Measurements from ENCODE around the gene B2M.

- TF ChIP-seq ZFP36 (IDR thresholded peaks at IDR 0.05; ENCODE audit: borderline replicate concordance, low read depth, low read length, partially characterized antibody) (no peak), PRDM15 (CRISPR knock-in tag; IDR thresholded peaks at IDR 0.05) (no peak), TCF12 (IDR thresholded peaks at IDR 0.05) (no peak), TCF12 (CRISPR knock-in tag; IDR thresholded peaks at IDR 0.05) (no peak), CREB1 (IDR thresholded peaks at IDR 0.05) (no peak), CREB1 (CRISPR knock-in tag; IDR thresholded peaks at IDR 0.05) (no peak)
- TF ChIP-seq, protein P1, sequence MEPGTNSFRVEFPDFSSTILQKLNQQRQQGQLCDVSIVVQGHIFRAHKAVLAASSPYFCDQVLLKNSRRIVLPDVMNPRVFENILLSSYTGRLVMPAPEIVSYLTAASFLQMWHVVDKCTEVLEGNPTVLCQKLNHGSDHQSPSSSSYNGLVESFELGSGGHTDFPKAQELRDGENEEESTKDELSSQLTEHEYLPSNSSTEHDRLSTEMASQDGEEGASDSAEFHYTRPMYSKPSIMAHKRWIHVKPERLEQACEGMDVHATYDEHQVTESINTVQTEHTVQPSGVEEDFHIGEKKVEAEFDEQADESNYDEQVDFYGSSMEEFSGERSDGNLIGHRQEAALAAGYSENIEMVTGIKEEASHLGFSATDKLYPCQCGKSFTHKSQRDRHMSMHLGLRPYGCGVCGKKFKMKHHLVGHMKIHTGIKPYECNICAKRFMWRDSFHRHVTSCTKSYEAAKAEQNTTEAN (CRISPR knock-in tag; conservative IDR thresholded peaks at IDR 0.05), result no peak
- TF ChIP-seq, protein P2, sequence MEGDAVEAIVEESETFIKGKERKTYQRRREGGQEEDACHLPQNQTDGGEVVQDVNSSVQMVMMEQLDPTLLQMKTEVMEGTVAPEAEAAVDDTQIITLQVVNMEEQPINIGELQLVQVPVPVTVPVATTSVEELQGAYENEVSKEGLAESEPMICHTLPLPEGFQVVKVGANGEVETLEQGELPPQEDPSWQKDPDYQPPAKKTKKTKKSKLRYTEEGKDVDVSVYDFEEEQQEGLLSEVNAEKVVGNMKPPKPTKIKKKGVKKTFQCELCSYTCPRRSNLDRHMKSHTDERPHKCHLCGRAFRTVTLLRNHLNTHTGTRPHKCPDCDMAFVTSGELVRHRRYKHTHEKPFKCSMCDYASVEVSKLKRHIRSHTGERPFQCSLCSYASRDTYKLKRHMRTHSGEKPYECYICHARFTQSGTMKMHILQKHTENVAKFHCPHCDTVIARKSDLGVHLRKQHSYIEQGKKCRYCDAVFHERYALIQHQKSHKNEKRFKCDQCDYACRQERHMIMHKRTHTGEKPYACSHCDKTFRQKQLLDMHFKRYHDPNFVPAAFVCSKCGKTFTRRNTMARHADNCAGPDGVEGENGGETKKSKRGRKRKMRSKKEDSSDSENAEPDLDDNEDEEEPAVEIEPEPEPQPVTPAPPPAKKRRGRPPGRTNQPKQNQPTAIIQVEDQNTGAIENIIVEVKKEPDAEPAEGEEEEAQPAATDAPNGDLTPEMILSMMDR (CRISPR knock-in tag; IDR thresholded peaks at IDR 0.05), result no peak
Measured at GRCh38 chr15:44722011-44722410, 10.7 kb downstream of the B2M start.
